UCSD-AML1 (cell line): ENCODE data around the gene GAREM1.

Experiments
- DNase-seq: peaks from one replicate; lab custom pipeline; 2025; ENCODE audit not compliant: unreplicated experiment; lab: John Stamatoyannopoulos, UW

The GAREM1 gene

DNA sequence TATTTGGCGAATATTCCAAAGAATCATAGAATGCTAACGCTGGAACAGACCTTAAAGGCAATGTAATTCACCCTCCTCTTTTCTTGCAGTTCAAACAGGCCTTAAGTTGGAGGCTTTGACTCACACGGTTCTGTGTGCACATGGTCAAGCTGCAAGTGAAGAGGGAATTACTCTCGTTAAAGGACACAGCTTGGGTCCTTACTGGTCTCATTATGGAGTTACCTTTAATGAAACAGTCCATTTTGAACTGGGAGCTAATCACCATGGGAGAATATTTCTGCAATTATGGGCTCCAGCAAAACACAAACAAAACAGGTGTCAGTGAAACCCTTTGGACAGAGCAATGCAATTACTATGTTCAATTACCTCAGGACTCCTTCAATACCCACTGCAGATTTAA, 135.5 kb downstream of the GAREM1 start:
- no peak for DNase-seq

GRCh38 chr18:32333781-32334180, 136.9 kb downstream of the GAREM1 start:
- DNase-seq: no peak

GRCh38 chr18:32332708-32333107, 138.0 kb downstream of the GAREM1 start:
- DNase-seq: no peak

- no peak for DNase-seq
These were observed 141.7 kb downstream of the GAREM1 start for GRCh38 chr18:32328974-32329373.

DNA sequence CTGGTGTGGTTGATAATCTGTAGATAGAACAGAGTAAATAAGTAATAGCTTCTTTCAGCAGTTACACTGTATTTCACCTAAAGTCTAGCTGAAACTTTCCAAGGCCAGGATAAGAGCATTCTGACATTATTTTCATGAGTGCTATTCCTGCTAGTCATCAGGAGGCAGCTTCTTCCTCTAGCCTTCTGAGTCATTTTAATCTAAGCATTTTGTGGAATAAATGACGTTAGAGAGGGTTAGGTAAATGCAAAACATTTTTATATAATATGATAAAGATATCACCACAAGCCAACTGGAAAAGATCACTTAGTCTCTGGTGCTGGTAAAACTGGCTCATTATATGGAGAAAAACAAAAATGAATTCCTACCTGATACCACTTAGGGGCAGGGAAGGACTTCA, 142.3 kb downstream of the GAREM1 start:
- no peak for DNase-seq

- DNase-seq: no peak
These were observed 144.0 kb downstream of the GAREM1 start for GRCh38 chr18:32326450-32327308.

DNA sequence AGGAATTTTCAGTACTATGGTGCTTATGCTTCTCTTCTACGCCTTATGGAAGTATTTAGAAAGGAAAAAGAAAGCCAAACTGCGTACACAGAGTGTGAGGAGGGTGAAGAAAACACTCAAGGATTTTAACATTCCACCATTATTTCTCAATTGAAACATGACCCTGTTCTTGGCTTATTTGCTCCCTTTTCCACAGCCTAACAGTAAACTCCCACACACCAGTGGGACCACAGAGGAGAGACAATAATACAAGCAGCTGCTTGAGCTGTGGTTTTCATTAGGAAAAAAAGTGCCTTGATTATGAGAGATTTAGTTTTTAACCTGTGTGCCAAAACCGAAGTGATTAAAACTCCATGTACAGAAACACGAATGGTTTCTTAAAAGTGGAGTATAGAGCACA, 146.5 kb downstream of the GAREM1 start:
- DNase-seq: no peak

GRCh38 chr18:32321826-32322225, 148.9 kb downstream of the GAREM1 start:
- no peak for DNase-seq

DNA sequence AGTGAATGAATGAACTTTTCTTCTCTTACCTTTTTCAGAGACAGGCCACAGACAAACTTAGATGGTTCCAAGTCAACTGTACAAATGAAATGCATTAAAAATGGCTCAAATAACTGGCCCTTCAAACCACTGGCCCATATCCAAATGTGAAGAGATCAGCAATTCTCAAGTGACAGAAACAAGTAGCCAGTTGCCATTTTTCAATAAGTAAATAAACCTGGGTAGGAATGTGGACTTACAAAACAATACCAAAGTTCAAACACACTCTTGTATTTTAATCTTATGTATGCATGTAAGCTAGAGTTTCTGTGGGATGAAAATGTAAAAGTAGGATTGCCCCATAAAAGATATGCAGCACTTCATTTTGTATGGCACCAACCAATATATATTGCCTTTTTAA, 151.6 kb downstream of the GAREM1 start:
- no peak for DNase-seq

GRCh38 chr18:32318581-32318980, 152.1 kb downstream of the GAREM1 start:
- no peak for DNase-seq

GRCh38 chr18:32317651-32318050, 153.0 kb downstream of the GAREM1 start:
- no peak for DNase-seq

DNA sequence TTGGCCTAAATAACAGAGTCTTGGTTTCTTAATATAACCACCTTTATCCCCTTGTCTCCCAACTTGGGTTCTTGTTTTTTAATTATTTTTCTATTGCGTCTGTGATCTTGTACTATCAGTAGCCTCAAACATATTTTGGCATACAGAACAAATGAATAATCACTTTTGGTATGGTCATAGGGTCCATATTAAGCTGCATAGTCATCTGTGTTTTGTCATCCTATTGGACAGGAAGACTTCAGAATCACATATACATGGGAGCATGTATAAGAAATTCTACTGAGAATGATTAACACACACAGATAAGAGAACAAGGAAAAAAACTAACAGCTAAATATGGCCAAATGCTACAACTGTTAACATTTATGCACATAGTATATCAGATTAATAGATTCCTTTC, 154.8 kb downstream of the GAREM1 start:
- no peak for DNase-seq

DNA sequence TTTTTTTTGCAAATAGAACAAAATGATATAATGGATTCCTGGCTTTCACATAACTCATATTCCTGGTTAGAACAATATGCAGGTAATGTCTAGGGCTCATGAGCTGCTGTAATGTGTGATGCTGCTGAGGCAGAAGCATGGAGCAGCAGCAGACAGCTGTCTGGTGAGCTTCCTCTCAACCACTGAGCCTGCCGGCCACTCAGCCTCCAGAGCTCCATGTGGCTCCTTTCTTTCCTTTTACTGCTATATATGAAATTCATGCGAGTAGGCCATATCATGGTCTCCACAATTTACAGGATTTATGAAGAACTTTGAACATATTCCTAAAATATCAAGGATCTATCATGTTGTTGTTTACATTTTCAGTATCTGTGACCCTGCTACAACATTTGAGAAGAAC, 159.9 kb downstream of the GAREM1 start:
- no peak for DNase-seq

GRCh38 chr18:32310101-32310500, 160.6 kb downstream of the GAREM1 start:
- no peak for DNase-seq

DNA sequence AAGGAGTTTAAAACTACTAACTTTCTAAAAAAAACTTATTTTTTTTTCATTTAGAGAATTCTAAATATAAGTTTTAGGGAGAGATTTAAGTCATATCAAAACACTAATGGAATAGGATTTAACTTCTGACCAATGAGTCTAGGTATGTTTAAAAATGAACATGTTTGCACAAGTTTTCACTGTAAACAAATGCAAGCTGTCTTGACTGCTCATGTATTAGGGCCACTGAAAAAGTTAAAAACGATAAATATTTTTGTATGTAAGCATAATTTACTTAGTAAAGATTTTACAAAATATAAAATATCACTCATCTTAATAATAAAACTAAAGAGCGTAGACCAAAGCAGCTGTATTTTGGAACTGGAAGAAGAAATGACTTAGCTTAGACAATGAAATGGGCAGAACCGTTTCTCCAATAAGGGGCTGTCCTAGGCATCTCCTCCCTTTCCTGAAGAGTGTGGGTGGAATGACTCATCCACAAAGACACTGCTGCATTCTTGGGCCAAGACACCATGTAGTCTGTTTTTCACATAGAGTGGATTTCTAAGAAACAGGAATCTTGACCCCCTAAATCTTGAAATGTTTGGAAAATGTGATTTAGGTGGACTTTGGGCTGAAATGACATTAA, 162.1 kb downstream of the GAREM1 start:
- DNase-seq: no peak

DNA sequence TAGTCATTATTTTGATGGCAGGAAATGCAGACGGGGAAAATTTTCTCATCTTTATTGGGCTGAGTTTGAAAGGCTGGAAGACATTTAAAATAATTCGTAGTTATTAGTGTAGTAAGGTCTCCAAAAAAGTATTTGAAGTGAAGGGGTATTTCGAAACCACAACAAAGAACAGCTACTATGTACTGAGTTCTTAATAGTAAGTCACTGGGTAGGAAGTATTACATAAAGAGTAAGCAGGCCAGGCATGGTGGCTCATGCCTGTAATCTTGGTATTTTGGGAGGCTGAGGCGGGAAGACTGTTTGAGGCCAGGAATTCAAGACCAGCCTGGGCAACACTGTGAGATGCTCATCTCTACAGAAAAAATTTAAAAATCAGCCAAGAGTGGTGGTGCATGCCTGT, 167.3 kb downstream of the GAREM1 start:
- DNase-seq: no peak

DNA sequence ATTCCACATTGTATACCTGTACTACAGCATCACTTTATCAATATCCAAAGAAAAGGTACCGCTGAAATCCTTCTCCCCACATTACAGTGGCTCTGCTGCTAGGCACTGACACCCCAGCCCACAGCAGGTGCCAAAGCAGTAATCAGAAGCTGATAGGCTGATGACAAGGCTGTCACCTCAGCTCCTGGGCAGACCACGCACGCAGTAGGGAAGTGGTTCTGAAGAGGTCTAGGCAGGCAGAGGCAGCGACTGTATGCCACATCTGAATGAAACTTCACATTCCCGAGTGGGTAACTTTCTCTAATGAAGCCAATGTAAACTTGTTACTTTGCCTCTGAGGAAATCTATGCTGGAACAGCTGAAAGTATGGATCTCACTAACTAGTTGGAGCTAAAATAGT, 167.9 kb downstream of the GAREM1 start:
- DNase-seq: no peak

- no peak for DNase-seq
These were observed 168.5 kb downstream of the GAREM1 start for GRCh38 chr18:32301976-32302743.

DNA sequence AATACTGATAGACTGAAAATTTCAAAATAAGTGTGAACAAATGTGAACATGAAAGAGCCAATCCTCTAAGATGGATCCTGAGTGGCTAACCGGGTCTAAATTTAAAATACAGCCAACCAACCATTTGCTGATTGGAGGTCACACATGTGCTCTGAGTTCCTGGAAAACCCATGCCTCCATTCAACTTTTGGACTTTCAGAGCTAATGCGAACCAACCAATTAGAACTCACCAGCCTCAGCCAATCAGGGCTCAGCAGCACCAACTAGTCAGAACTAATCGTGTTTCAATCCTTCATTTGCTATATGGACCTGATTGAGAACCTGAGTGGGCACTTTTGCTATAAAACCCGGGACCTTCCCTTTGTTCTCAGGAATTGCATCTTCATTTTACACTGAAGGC, 169.3 kb downstream of the GAREM1 start:
- no peak for DNase-seq

DNA sequence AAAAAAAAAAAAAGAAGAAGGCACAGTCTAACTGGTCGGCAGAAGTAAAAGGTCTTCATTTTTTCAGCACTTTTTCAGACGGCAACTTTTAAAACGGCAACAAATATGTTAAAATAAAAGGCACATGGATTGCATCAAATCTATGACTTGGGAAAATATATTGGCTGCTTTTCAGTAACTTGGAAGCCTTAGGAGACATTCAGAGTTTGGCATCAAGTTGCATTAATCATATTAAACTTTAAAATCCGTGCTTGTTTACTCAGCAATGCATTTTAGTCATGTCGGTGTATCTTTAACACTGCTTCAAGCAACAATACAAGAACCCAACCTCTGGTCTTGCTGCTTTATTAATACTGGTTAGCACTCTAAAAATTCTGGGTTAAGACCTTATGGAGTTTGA, 169.8 kb downstream of the GAREM1 start:
- no peak for DNase-seq

GRCh38 chr18:32299484-32299883, 171.2 kb downstream of the GAREM1 start:
- no peak for DNase-seq

- no peak for DNase-seq
These were observed 172.5 kb downstream of the GAREM1 start for GRCh38 chr18:32298171-32298667.
